NCI-H146 treated with DMSO at 0.1 percent for 48 hours (cell line): ENCODE data around the gene ADAMTSL5.
"Not testable (repeated sequence)": the region's sequence is repeated elsewhere in the genome, so short reads cannot be mapped to it uniquely, and the experiment has no call there.

Experiments
- DNase-seq: peaks from one replicate; lab custom pipeline; 2025; ENCODE audit not compliant: unreplicated experiment; lab: John Stamatoyannopoulos, UW

The ADAMTSL5 gene, protein sequence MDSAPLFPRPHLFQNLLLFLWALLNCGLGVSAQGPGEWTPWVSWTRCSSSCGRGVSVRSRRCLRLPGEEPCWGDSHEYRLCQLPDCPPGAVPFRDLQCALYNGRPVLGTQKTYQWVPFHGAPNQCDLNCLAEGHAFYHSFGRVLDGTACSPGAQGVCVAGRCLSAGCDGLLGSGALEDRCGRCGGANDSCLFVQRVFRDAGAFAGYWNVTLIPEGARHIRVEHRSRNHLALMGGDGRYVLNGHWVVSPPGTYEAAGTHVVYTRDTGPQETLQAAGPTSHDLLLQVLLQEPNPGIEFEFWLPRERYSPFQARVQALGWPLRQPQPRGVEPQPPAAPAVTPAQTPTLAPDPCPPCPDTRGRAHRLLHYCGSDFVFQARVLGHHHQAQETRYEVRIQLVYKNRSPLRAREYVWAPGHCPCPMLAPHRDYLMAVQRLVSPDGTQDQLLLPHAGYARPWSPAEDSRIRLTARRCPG

DNA sequence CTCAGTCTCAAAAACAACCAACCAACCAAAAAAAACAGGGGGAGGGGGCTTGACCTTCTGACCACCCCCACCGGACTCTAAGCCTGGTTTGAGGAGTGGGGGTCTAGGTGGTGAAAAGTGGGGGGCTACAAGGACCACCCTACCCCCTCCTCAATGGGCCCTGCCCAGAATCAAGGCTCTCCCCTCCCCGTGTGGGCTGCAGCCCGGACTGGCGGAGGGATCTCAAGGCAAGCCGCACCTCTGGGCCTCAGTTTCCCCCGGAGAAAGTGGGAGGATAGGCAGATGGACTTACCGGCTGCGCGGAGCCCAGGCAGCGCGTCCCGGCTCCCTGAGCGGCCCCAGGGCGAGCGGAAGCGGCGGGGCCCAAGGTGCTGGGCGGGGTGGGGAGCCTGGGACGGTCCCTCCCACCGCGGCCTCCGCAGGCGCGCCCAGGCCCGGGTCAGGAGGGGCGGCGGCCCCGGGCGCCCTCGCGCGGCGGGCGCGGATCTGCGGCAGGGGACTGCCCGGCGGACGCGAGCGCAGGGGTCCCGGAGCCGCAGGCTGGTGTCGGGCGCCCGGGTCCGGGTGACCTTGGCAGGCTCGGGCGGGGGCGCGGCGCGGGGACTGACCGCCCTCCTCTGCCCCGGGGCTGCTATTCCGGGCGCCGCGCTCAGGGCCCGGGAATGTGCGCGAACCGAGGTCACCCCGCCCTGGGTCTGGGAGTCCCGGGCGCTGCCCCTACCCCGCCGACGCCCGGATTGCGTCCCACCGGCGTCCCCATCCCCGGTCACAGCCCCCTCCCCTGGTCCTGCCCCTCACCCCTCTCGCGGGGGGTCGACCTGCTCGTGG, at the start of gene ADAMTSL5:
Gene ADAMTSL5 (minus strand): TSS at position 349 of the 828 bp plus-strand sequence. CDS start 2,076 bp downstream, outside the sequence.
- no peak for DNase-seq

DNA sequence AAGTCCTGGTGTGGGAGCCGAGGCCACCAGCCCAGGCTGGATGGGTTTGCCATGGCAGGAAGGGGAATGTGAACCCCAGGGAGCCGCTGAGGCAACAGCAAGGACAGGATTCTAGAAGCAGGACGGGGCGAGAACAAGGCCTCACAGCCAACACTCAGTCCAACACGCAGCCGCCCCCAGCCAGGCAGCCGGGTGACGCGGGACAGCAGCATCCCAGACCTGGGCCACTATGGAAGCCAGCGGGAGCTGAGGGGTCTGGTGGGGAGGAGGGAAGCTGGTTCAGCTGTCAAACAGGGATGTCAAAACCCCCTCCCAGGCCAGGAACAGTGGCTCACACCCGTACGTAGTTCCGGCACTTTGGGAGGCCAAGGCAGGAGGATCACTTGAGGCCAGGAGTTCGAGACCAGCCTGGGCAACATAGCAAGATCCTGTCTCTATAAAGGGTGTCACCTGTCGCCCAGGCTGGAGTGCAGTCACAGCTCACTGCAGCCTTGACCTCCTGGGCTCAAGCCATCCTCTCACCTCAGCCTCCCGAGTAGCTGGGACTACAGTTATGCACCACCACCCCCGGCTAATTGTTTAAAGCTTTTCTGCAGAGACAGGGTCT, 48.5 kb upstream of the ADAMTSL5 start:
- DNase-seq: no peak

DNA sequence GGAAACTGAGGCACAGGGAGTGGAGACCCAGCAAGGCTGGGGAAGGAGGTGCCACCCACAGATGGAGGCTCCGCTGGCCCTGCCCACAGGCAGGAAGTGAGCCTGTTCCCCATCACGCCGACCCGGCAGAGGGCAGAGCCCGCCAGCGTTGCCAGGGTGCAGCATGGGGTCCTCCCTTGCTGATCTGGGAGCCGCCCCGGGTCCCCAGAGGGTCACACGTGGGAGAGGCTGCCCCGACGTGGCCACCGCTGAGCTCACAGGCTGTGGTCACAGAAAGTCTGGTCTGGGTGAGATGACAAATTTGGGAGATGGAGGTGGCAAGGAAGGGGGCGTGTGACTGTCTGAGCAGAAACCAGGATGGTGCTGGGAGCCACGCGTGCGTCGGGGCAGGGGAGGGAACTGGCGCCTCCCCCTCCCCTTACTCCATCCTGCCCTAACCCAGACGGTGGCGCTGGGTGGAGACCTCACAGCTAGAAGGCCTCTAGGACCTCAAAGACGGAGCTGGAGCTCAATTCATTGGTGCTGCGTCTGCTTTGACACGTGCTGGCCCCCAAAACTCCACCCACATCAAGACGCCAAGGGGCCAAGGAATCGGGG, 47.6 kb upstream of the ADAMTSL5 start:
- DNase-seq: no peak

DNA sequence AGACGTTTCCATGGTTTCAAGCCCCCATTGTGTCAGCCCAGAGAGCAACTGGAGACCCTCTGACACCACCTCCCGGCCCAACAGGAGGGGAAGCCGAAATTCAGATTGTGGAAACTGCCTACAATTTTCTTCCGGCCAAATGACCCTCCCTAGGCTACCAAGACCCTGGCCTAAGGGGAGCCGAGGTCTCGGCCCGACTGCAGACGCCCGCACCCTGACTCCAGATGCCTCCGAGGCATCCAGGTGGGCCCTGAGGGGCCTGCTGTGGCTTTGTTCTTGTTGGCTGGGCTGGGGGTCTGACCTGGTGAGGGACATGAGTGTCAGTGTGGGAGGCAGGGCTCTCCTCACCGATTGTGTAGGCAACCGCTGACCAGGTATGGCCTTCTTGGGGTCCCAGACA, 45.7 kb upstream of the ADAMTSL5 start:
- no peak for DNase-seq

DNA sequence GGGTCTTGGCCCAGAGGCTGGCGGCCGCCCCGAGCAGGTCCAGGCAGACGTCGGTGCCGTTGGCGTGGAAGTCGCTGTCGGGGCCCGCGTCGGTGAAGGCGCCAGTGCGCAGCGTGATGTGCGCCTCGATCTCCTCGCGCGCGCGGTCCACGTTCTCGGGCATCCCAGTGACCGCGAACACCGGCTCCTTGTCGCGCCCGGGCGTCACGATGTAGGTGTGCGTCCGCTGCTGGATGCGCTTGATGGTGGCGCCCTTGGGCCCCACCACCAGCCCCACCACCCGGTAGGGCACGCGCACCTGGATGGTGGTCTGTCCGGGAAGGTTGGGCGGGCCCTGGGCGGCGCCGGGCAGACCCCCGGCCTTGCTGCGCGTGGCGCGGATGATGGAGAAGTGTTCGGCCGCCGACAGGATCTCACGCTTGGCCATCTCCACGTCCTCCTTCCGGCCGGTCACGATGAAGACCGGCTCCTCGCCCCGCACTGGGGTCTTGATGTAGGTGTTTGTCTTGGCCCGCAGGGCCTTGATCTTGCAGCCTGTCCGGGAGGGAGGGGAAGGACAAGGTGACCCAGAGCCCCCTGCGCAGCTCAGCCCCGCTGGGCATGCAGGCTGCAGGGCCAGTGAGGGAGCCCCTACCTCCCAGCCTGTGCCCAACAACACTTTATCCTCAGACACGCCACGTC, 43.7 kb upstream of the ADAMTSL5 start:
- no peak for DNase-seq

DNA sequence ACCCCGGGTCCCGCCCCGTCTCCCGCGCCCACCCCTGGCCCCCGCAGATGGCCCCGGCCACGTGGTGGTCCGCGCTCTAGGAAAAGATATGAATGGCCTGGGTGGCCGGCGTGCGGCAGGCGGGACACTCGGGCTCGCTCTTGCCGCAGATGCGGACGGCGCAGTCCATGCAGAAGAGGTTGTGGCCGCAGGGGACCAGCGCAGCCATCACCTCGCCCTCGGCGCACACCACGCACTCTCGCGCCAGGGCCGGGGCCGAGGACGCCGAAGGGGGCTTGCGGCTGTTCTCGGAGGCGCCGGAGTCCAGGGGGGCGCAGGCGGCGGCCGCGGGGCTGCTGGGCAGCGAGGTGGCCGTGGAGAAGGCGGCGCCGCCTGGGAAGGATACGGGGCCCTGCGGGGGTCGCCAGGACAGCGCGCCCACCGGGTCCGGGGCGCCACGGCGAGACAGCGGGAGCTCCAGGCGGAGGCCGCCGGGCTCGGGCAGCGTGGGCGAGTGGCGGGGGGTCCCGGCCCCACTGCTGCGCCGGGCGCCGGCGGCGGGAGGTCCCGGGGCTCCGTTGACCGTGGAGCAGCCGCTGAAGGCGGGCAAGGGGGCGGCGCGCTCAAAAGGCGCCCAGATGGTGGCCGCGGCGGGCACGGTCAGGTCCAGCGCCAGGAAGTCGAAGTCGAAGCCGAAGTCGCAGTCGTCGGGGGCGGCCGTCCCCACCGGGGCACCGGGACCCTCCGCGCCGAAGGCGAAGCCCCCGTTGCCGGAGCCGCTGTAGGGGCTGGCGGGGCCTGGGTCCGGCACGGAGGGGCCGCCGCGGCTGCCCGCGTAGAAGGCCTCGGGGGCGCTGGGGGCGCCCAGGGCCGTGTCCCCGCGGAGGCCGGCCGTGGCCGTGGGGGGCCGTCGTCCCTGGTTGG, 42.9 kb upstream of the ADAMTSL5 start:
- DNase-seq: no peak

DNA sequence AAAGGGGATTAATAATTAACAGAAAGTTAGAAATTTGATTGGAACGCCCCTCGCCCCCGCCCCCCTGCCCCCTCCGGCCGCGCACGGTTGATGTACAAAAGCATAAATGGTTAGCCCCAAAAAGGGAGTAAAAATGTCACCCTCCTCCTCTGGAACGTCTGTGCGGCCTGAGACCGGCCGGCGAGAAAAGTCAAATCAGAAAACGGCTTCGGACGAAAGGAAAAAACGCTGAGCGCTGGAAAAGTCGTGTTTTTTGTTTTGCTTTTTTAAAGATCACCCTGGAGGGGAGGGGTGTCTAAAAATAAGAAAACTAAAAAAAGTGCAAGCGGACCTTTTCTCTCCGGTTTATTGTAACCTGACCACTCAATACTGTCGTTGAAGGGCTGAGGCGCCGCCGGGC, 42.1 kb upstream of the ADAMTSL5 start:
- DNase-seq: no peak

DNA sequence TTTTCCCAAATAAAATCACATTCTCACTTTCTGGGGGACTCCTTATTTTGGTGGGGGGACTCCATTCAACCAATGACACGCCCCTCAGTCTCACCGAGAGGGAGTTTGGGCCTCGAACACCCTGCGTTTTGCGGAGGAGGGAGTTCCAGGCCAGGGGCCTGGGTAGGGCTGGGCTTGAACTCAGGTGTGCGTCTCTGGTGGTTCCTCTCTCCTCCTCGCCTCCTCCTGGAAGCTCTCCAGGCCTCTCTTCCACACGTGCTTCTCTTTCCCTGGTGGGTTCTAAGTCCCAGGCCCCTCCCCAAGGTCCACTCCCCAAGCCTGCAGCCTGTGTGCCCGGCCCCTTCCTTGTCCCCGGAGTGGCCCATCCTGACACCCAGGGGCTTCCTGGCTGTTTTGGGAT, 40.6 kb upstream of the ADAMTSL5 start:
- DNase-seq: no peak

DNA sequence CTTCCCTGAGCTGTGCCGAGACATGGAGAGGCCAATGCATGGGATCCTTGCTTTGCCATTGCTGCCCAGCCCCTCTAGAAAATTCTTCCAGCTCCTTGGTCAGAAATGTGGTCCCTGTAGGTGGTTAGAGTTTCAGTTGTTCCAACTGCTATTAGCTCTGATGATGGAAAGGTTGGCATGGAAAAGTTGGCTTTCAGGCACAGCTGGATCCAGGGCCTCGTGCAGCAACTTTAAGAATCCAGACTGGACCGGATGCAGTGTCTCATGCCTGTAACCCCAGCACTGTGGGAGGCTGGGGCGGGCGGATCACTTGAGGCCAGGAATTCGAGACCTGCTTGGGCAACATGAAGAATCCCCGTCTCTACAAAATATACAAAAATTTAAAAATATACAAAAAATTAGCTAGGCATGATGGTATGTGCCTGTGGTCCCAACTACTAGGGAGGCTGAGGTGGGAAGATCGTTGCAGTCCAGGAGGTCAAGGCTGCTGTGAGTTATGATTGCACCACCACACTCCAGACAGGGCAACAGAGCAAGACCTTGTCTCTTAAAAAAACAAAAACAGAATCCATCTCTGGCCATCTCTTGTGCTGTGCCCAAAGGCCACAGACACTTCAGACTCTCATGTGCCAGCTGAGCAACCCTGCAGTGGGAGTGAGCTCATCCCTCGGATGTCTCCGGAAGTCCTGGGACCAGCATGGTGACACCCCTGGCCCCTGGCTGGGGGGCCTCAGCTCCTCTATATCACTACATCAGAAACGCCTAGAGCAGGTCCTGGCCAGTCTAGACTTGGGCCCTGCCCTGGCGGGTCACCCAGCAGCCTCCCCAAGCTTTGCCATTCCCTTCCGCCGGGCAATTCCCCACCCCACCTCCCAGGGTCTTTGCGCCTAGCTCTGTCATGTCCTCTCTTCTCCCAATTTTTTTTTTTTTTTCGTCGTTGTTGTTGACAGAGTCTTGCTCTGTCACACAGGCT, 38.5 kb upstream of the ADAMTSL5 start:
- DNase-seq: no peak

DNA sequence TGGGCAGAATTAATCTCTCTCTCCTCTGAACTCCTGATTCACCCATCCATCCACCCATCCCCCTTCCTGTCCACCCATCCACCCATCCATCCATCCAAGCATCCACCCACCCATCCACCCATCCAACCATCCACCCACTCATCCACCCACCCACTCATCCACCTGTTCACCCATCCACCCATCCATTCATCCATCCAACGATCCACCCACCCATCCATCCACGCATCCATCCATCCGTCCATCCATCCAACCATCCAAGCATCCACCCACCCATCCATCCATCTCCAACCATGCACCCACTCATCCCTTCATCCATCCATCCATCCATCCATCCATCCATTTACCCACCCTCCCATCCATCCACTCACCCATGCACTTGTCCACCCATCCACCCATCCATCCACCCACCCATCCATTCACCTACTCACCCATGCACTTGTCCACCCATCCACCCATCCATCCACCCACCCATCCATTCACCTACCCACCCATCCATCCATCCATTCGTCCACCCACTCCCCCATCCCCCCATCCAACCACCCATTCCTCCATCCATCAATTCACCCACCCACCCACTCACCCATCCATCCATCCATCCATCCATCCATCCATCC, 36.6 kb upstream of the ADAMTSL5 start:
- DNase-seq: no peak

DNA sequence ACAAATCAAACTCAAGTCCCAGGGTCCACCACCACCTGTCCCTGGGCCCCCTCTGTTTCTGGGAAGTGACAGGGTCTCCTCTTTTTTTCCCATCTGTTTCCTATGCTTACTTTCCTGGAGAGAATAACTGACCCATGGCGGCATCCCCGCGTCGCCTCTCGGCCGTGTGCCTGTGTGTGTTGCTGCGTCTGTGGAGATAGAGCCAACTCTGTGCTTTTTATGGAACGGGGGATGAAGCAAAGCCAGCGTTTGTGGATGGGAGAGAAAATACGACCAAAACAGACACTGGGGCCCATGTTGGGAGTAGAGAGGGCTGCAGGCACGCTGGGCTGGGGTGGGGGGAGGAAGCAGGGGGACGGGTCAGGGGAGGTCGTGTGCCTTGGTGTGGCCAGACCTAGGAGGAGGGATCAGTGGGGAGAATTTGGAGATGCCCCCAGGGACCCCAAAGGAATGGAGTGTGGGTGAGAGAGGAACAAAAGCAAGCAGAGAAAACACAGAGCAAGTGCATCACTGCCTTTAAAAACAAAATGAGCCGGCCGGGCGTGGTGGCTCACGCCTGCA, 27.6 kb upstream of the ADAMTSL5 start:
- DNase-seq: no peak

DNA sequence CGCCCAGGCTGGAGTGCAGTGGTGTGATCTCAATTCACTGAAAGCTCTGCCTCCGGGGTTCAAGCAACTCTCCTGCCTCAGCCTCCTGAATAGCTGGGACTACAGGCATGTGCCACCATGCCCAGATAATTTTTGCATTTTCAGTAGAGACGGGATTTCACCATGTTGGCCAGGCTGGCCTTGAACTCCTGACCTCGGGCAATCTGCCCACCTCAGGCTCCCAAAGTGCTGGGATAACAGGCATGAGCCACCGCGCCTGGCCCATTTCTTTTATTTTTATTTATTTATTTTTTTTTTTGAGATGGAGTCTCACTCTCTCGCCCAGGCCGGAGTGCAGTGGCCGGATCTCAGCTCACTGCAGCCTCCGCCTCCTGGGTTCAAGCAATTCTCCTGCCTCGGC, 26.9 kb upstream of the ADAMTSL5 start:
- DNase-seq: not testable (repeated sequence)

DNA sequence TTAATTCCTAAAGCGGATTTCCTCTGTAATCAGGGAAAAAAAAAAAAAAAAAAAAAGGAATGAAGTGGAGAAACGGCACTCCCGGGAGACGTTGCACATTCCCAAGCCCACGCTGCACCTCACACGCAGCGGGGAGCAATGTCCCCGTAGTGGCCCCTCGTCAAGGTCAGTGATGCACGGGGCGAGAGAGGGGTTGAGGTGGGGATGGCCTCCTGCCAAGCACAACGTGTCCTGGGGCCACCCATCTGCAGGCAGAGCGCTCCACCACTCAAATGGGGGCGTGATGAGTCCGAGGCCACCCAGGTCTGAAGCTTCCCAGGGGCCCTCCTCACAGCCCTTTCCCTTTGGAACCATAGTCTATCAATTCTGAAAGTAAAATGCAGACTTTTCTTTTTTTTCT, 26.2 kb upstream of the ADAMTSL5 start:
- no peak for DNase-seq

DNA sequence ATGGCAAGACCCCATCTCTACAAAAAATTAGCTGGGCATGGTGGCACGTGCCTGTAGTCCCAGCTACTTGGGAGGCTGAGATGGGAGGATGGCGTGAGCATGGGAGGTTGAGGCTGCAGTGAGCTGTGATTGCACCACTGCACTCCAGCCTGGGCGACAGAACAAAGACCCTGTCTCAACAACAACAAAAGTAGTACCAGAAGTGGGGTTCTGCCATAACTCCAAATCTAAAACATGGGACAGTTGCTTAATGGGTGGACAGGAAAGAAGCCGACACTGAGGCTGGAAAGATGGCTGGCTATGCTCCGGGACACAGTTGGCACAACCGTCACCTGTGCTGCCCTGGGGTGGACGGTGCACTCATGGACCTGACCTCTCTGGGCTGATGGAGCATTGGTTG, 22.9 kb upstream of the ADAMTSL5 start:
- not testable (repeated sequence) for DNase-seq

DNA sequence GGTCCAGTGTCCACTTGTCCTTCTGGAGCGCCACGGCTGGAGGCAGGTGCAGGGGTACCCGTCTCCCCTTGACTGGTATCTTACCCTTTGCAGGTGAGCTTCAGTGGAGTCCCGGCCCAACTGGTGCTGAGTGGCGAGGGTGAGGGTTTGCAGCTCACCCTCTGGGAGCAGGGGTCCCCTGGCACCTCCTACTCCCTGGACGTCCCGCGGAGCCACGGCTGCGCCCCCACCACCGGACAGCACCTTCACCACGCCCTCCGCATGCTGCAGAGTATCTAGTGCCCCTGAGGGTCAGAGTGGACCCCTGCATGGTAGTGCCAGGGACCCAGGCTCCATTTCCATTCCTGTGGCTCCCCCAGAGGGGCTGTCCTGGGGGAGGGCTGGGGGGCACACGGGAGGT, 22.2 kb upstream of the ADAMTSL5 start:
- no peak for DNase-seq

DNA sequence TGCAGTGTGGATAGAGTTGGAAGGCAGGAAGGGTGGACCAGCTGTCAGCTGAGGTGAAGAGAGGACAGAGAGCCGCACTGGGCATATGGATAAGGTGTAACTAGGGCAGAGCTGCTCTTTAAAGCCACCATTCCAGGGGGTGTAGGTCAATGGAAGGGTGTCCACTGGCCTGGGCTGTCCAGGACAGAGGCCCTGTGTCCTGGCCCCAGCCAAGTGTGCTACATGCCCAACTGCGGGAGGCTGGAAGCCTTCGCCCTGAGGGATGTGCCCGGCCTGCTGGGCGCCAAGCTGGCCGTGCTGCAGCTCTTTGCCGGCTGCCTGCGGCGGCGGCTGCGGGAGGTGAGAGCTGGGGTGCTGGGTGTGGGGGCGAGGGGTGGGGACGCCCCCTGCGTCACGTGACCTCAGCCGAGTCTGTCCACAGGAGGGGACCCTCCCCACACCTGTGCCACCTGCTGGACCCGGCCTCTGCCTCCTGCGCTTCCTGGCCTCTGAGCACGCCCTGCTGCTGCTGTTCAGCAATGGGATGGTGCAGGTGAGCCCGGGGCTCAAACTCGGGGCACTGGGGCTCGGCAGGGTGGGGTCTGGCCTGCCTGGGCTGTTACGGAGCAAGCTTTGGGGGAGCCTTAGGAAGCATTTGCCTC, 20.8 kb upstream of the ADAMTSL5 start:
- DNase-seq: no peak

DNA sequence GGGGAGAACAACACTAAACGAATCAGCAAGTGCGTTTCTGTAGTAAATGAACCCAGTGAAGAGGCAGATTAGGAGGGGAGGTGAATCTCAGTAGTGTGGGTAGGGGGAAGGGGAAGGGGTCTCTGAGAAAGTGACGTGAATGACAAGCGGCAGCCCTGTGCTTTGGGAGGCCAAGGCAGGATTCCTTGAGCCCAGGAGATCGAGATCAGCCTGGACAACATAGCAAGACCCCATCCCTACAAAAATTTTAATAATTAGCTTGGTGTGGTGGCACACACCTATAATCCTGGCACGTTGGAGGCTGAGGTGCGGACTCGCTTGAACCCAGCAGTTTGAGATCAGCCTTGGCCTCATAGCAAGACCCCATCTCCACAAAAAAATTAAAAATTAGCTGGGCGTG, 19.2 kb upstream of the ADAMTSL5 start:
- DNase-seq: no peak
